Rectal smooth muscle tissue (tissue), 1 donor: Measurements from ENCODE around the gene COL4A1.

Experiments
- H3K27ac ChIP-seq: one replicate; pipeline ENCODE4 v1.7.0; 2013; ENCODE audit warnings: low read depth, low read length, inconsistent platforms
- H3K27me3 ChIP-seq: one replicate; pipeline ENCODE4 v1.7.0; 2013; ENCODE audit warnings: low read length; ENCODE audit not compliant: control insufficient read depth, insufficient read depth
- H3K36me3 ChIP-seq: one replicate; pipeline ENCODE4 v1.7.0; 2013; ENCODE audit warnings: low read length; ENCODE audit not compliant: control insufficient read depth, insufficient read depth
- H3K4me1 ChIP-seq: one replicate; pipeline ENCODE4 v1.7.0; 2013; ENCODE audit warnings: low read length; ENCODE audit not compliant: control insufficient read depth, insufficient read depth
- H3K4me3 ChIP-seq: one replicate; pipeline ENCODE4 v1.7.0; 2013; ENCODE audit warnings: low read length
- H3K9ac ChIP-seq: one replicate; pipeline ENCODE4 v1.7.0; 2013; ENCODE audit warnings: low read length

COL4A1 gene

DNA sequence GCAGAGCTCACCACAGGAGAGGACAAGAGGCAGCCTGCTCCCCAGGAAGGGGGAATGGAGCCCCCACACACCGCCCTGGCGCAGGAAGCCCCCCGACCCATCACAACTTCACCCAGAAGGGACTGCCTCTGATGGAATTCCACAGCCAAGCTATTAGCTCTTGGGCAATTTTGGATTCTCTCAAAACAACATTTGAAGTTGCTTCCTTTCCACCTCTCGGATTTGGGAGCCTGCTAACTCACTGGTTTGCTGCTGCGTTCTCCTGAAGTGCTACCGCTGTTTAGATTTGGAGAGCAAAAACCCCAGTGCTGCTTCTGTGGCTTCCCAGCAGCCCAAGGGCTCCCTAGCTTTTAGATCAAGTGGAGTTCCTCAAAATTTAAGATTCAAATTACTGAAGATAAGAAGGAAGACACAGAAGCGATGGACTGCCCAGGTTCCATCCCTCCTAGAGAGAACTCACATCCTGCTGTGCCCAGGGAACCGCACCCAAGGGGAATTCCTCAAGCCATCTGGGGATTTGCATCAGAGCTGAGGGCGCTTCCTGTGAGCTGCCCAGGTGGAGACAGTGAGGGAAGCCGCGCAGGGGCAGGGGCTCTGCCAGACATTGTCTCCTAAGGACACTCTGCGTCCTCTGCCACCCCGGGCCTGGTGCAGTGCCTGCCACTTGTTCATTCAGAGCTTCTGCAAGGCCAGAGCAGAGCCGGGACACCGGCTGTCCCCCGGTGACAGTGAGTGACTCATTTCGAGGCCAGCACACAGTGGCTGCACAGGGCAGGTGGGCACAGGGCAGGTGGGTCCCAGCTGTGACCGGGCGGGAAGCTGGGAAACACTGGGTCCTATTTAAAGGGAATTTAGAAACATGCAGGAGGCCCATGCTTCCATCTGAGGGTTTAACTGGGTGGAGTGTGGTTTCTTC, 45.5 kb downstream of the COL4A1 start:
- Histone ChIP-seq H3K27me3 (no peaks in the 10 kb centered on the region), H3K36me3 (no peaks in the 10 kb centered on the region), H3K9ac (no peak overlapping the region), H3K4me1 (peaks cover 36% of the 10 kb centered on the region), H3K4me3 (no peak overlapping the region), H3K27ac (peak overlapping the region; percentile 77)

DNA sequence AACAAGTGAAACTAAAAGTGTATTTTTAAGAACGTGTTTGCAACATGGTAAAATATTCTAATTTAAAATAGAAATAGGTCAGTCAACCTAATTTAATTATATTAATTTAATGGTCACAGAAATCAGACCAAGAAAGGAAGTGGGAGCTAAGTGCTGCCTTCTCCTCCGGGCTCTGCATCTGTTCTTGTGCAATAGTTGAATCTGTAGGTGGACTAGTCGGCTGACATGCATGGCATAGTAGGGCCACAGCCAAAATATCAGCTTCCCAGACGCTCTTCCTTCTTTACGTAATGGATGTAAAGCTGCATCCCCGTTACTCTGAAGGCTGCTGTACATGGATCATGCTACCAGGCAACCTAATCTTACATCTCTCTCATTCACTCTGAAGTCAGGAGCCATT, 47.3 kb downstream of the COL4A1 start:
- Histone ChIP-seq H3K27me3 (no peaks in the 10 kb centered on the region), H3K9ac (no peak overlapping the region), H3K4me1 (peaks cover 38% of the 10 kb centered on the region), H3K4me3 (no peak overlapping the region), H3K36me3 (no peaks in the 10 kb centered on the region), H3K27ac (peak overlapping the region; percentile 33)

DNA sequence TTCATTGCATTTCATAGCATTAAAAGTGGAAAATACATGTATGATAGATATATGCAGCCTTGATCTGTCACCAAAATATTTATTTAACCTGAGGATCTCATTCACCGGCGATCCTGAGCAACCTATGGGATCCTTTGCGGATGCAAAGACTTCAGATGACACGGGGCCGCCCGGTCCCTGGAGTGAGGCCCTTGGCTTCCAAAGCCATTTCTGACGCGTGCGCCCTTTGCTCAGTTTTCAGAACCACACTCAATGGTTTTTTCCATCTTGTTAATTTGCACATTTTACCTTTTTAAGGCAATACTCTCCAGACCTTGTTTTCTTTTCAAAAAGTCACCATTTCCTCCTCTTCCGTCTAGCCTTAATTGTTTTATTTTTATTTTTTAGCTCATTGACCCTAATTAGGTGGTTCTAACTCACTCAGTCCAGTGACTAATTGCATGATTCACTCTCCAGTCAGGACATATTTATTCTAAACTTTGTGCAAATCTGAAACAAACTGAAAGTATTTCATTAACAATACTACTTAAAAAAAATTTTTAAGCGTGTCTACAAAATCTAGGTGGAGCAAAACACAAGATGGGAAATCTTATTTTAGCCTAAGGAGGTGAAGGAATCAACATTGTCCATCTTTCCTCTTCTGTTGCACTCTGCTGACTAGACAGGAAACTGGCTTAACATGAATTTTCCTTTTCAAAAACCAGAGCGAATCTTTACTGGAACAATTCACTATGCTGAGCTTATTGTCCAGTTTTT, 47.9 kb downstream of the COL4A1 start:
- no peaks in the 10 kb centered on the region for H3K27me3 ChIP-seq
- H3K4me1 ChIP-seq, result peaks cover 38% of the 10 kb centered on the region
- H3K4me3 ChIP-seq, result no peak overlapping the region
- no peak overlapping the region for H3K9ac ChIP-seq
- no peaks in the 10 kb centered on the region for H3K36me3 ChIP-seq
- H3K27ac ChIP-seq, result peak overlapping the region; percentile 33

DNA sequence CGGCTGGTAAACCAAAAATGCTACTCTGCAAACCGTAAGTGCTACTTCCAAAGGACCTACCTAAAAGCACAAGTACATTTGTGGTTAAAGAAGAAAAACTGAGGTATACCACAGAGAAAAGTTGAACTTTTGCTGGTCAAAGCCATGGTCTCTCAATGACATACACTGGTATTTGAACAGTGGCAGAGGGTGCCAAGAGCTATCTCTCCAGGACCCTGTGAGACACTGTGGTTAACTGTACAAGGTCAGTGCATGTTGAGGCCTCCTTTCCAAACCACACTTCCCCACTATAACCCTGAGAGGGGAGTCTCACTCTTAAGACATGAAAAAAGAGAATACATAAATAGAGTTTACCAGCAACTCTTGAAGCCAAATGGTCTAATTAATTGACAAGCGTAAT, 49.5 kb downstream of the COL4A1 start:
- H3K9ac ChIP-seq, result no peak overlapping the region
- peaks cover 30% of the 10 kb centered on the region for H3K4me1 ChIP-seq
- H3K4me3 ChIP-seq, result no peak overlapping the region
- no peaks in the 10 kb centered on the region for H3K36me3 ChIP-seq
- peak overlapping the region; percentile 90 for H3K27ac ChIP-seq
- H3K27me3 ChIP-seq, result no peaks in the 10 kb centered on the region

DNA sequence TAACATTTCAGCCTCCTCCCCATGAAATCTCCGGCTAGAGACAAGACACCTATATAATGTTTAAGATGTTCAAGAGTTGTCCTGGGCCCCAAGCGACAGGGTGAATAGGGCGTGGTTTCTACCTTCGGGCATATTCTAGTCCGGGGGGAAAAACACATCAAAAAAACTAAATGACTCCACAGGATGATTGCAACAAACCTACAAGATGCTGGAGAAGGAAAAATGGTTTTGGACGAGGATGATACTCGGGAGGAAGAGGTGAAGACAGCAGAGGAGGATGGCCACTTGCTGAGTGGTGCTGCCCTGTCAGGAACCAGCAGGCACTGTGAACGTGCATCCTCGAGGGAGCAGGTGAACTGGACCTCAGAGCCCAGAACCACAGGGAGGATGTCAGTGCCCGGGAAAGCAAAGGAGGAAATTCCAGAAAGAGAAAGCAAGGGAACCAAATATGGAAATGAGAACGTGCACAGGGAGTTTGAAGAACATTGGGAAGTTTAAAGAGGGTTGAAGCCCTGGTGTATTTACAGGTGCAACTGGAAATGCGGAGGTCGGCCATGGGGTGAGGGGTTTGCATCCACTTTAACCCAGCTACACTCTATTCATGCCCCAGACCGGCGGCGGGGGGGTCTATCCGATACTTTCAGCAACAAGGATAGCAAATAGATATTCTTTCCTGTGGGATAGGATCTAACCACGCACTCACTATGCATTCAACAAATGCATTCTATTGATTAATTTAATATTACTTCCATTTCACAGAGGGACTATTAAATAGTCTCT, 50.6 kb downstream of the COL4A1 start:
- H3K27ac ChIP-seq, result peak overlapping the region; percentile 90
- no peak overlapping the region for H3K9ac ChIP-seq
- peaks cover 22% of the 10 kb centered on the region for H3K4me1 ChIP-seq
- no peaks in the 10 kb centered on the region for H3K36me3 ChIP-seq
- H3K27me3 ChIP-seq, result no peaks in the 10 kb centered on the region
- peak overlapping the region; percentile 18 for H3K4me3 ChIP-seq

DNA sequence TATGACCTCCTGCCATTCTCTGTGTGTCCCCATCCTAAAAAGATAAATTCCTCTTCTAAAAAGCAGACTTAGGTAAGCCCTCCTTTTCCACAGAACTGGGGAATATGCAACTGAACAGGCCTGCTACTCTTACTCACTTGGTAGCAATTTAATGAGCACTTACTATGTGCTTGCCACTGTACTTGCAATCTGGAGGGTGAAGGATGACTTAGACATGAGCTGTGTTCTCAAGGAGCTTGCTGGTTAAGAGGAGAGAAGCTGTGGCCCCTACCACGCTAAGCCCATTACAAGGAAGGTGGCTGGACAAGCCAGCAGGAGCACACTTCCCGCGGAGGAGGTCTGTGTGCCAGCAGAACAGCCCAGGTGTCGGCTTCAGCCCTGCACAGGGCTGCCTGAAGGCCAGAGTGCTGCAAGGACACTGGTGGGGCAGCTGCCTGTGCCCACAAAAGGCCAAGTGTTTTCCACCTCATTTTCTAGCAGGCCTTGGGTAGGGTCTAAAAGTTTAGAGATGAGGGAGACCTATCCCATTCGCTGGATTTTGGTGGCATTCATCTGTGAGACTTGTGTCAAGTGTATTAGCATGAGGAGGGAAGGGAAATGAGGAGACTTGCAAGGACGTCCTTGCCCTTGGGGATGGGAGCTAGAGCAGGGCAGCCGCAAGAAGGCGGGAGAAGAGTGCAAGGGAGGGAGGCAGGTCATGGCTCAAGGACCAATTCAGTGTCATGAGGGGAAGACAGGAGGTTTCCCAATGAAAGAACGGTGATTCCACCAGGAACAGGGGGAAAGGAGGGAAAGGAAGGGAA, 52.0 kb downstream of the COL4A1 start:
- Histone ChIP-seq H3K27me3 (no peaks in the 10 kb centered on the region), H3K4me3 (no peak overlapping the region), H3K4me1 (peaks cover 26% of the 10 kb centered on the region), H3K36me3 (no peaks in the 10 kb centered on the region), H3K9ac (no peak overlapping the region), H3K27ac (peak overlapping the region; percentile 71)

DNA sequence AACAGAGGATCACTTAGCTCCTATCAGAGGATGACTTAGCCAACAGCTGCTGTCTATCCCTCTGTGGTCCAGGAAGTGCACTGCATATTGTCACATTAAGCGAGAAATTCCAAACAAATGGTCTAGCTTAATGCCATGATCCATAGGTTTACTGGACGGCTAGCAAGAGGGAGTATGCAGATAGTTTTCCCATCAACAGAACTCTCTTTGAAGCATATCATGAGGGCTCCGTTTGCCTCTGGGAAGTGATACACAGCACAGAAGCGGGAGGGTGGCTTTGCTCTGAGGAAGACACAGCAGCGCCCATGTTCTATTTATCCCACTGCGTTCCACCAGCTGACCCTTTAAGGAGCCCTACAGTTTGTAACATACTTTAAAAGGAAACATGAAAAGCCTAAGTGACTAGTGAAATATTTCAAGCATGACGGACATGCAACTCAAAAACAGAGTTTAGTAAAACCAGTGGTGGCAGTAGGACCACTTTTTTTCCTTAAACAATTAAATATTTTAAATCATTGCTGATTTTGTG, 52.7 kb downstream of the COL4A1 start:
- Histone ChIP-seq H3K9ac (no peak overlapping the region), H3K27ac (peak overlapping the region; percentile 71), H3K27me3 (no peaks in the 10 kb centered on the region), H3K36me3 (no peaks in the 10 kb centered on the region), H3K4me1 (peaks cover 28% of the 10 kb centered on the region), H3K4me3 (no peak overlapping the region)

DNA sequence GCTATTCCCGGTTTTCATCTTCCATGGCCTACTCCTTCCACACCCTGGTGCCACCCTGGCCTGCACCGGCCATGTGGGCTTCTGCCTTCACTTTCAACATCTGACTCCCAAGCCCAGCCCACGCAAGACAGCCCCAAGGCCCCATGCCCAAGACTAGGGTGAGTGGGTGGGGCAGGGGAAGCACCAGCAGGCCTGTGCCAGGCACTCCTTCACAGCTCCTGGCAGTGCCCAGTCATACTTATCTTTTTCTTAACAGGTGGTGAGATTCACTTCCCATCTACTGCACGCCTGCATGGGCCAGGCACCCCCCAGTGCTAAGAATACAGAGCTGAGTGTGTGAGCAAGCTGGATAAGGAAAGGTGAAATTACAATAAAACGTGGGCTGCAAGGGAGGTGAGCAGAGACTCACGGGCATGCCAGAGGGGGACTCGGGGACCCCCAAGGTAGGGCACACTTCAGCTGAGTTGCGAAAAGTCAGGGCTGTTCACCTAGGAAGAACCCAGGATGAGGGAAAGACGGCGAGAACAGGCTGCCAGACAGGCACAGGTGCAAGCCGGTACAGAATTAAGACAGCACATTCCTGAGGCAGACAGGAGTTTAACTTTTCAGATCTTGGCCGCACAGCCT, 55.7 kb downstream of the COL4A1 start:
- Histone ChIP-seq H3K27ac (peak overlapping the region; percentile 89), H3K27me3 (no peaks in the 10 kb centered on the region), H3K36me3 (no peaks in the 10 kb centered on the region), H3K4me3 (no peak overlapping the region), H3K4me1 (peaks cover 41% of the 10 kb centered on the region), H3K9ac (no peak overlapping the region)

DNA sequence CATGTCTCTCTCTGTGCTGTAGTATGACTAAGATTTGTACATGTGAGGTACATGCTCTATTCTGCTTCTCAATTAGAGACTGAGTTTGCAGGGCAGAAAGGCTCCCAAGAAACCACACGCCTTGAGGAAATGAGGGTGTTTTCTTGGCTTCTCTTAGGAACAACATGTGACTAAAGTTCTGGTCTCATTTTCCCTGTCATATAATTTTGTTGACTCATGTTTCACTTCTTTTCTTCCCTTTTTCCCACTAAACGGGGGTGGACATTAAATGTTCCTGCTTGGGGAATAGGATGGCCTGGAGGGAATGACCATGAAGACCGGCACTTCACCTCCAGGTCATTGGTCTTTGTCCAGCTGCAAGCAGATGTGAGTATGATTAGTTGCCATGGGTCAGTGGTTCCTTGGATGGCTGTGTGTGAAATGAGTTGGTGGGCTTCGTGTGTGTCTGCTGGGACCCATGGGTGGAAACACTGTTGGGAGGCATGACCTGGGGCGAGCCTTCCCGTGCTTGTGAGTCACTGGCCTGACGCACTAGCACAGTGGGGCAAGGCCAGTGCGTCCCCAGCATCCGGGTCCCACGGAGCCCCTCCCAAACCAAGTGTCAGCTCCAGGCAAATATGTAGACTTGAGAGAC, 56.6 kb downstream of the COL4A1 start:
- Histone ChIP-seq H3K36me3 (no peaks in the 10 kb centered on the region), H3K27me3 (no peaks in the 10 kb centered on the region), H3K4me1 (peaks cover 42% of the 10 kb centered on the region), H3K9ac (no peak overlapping the region), H3K4me3 (no peak overlapping the region), H3K27ac (peak overlapping the region; percentile 89)

DNA sequence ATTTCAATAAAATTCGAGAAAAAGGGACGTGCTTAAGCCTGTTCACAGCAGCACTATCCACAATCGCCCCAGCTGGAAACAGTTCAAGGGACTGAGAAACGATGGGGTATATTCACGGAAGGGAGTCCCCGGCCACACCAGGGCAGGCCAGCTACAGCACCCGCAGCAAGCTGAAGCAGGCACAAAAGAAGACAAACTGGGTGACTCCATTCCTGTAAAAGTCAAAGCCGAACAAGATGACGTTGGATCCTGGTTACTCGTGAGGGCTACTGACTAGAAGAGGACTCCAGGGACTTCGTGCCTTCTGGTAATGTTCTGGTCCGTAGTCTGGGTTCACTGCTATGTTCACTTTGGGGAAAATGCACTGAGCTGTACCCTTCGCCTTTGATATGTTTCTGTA, 57.6 kb downstream of the COL4A1 start:
- no peak overlapping the region for H3K9ac ChIP-seq
- H3K27me3 ChIP-seq, result no peaks in the 10 kb centered on the region
- peaks cover 52% of the 10 kb centered on the region for H3K4me1 ChIP-seq
- peak overlapping the region; percentile 89 for H3K27ac ChIP-seq
- no peaks in the 10 kb centered on the region for H3K36me3 ChIP-seq
- no peak overlapping the region for H3K4me3 ChIP-seq
